SKM-1 treated with dmso at 0.1 percent for 144 hours (cell line): ENCODE results near the gene CENPX.
A peak's percentile ranks its signal among the peaks of the same experiment; 100 is the strongest.
"Not testable (repeated sequence)": the region's sequence is repeated elsewhere in the genome, so short reads cannot be mapped to it uniquely, and the experiment has no call there.

ENCODE experiments used
- DNase-seq: peaks from one replicate; lab custom pipeline; 2025; ENCODE audit not compliant: unreplicated experiment; lab: John Stamatoyannopoulos, UW

Gene CENPX

DNA sequence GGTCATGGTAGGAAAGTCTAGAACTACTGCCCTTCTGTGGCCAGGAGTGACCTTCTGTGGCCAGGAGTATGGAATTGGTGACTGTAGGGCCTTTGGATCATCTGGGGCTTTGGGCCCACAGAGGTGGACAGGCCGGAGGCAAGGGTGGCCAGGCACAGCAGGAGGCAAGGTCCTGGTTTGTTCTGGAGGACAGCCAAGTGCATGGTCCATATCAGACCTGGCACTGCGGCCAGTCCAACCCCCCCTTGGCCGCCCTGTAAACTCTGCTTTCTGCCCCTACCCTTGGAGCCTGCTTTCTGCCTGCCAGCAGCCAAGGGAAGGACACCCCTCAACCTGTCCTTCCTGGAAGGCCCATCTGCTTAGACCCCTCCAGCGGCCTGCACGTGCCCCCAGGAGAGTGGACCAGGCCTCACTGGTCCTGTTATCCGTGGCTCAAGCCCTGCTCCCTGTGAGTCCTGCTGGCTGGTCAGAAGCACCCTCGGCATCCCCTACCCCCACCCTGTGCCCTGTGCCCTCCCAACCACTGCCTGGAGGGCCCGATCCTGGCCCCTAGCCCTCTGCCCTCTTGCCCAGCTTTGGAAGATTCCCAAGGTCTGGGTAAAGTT, 17.1 kb upstream of the CENPX start:
- no peak for DNase-seq

DNA sequence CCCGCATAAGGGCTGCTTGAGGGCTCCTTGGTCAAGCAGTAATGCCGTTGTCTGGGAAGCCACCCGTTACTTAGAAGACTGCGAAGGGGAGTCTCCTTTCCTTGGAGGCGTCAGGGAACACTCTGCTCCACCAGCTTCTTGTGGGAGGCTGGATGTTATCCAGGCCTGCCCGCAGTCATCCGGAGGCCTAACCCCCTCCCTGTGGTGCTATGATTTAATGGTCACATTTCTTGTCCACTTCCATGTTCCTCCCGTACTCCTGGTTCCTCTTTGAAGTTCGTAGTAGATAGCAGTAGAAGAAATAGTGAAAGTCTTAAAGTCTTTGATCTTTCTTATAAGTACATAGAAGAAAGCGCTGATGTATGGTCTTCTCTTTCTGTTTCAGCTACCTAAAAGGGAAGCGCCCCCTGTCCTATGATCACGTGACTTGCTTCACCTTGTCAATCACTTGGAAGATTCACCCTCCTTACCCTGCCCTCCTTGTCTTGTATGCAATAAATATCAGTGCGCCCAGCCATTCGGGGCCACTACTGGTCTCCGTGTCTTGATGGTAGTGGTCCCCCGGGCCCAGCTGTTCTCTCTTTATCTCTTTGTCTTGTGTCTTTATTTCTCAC, 16.2 kb upstream of the CENPX start:
- not testable (repeated sequence) for DNase-seq

DNA sequence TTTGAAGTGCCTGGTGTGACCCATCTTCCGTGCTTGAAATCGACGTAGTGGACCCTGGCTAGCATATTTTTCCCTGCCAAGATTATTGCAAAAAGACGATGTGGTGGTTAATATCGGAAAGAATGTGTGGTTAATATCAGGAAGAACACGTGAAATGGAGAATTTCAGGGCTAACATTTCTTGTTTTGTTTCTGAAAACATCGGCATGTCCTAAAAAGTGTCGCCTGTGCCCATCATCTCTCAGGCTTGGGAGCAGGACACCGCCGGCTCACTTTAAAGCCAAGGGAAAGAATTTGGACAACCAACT, 15.2 kb upstream of the CENPX start:
- no peak for DNase-seq

DNA sequence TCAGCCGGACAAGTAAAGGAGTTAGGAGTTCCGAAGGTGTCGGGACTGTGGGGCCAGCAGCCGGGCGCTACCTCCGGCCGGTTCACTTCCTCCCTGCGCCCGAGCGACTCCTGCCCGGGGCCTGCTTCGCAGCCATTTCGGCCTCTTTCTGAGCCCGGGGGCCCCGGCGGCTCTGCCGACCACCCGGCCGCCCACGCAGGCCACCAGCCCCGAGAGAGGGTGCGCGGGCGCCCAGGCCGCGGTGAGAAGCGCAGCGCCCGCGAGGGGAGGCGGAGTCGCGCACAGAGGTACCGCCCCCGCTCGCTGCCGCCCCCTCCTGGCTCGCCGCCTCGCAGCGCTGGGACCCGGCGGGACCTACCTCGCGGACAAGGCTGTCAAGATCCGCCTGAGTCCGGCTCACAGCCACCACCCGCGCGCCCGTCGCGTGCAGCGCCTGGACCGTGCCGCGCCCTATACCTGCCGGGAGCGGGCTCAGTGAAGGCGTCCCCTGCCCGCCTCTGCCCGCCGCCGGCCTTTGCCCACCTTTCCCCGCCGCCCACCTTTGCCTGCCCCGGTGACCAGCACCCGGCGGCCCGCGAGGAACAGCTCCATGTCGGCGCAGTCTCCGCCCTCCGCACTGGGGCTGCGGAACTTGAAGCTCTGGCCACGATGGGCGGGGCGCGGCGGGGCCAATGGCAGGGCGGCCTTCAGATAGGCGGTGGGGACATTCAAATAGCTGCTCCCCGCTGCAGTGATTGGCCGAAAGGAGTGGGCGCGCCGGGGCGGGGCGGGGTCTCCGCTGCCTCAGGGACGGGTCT, 14.6 kb upstream of the CENPX start, which contains the start of gene DCXR:
Gene DCXR, minus strand, starts transcription at position 606 of the 797 bp plus-strand sequence. Its CDS starts 15 bp downstream, at position 591.
- DNase-seq = peak; percentile 96

DNA sequence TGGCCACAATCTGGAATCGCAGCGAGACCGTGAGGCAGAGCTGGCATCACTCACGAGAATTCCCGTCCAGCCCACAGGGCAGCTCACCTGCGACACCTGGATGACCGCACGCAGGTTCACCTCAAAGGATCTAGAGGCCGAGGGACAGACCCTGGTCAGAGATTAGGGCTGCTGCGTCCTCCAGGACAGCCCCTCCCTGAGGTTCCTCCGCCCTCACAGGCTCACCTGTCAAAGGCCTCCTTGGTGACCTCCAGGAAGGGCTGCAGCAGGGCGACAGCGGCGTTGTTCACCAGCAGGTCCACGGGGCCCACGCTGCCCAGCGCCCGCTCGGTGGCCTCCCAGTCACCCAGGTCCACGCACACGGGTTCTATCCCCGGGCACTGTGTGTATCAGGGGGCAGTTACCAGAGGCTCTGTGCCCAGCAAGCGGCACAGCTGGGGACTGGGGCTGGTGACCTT, 14.0 kb upstream of the CENPX start:
- DNase-seq = no peak

DNA sequence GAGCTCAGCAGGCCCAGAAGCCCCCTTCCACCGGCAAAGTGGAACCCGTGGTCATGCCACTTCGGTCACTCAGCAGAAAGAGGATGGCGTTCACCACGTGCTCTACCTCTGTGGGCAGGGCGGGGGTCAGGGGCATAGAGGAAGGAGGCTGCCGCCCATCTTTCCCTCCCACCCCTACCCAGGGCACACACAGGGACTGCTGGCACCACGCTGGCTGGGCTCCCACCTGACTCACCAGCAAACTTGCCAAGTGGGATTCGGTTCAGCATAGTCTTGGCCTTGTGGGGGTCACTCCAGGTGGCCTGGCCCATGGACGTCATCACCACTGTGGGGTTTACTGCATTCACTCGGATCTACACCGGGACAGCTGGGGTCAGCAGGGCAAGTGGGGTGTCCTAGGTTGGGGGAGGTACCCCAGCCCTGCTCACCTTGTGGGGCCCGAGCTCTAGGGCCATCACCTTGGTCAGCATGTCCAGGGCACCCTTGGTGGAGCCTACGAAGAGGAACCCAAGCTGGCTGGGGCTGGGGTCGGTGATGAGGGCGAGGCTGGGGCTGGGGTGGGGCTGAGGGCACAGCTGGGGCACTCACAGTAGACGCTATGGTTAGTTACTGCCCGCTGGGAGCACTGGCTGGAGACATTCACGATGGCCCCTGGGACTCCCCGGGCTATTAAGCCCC, 13.4 kb upstream of the CENPX start:
- no peak for DNase-seq

DNA sequence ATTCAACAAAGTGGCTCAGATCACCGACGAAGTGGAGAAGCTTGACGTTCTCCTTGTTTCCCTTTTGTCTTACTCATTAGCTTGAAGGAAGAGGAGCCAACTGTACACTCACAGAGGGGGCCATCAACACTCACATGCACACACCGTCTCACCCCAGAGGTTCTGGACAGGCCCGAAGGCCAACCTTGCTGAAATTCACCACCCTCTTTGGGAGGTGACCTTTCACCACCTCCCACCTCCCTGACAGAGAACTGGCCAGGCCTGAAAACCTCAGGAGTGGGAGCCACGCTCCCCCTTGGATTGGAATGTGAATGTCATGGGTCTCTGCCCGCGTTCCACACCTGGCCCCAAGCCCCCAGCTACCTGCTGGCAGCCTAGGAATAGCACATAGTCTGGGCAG, 12.8 kb upstream of the CENPX start:
- no peak for DNase-seq

DNA sequence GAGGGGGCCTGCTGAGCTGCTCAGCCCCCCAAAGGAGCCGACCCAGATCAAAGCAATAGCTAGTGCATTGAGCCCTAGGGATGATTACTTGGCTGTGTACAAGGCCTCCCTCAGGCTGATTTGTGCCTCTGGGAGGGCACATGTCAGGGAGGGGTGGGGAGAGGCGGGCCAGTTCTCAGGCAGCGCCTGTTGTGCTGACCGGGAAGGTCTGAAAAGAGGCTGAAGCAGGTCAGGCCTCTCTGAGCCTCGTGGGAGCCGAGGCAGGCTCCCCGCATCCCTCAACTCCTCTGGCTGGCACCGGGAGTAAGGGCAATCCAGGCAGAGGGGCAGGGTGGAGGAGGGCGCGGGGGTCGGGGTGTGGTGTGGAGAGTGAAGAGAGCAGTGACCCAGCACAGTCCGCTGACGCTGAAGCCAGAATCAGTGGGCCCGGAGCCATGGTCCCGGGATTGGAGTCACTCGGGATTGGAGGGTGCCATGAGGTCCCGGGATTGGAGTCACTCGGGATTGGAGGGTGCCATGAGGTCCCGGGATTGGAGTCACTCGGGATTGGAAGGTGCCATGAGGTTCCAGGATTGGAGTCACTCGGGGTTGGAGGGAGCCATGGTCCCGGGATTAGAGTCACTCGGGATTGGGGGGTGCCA, 11.8 kb upstream of the CENPX start:
- no peak for DNase-seq

DNA sequence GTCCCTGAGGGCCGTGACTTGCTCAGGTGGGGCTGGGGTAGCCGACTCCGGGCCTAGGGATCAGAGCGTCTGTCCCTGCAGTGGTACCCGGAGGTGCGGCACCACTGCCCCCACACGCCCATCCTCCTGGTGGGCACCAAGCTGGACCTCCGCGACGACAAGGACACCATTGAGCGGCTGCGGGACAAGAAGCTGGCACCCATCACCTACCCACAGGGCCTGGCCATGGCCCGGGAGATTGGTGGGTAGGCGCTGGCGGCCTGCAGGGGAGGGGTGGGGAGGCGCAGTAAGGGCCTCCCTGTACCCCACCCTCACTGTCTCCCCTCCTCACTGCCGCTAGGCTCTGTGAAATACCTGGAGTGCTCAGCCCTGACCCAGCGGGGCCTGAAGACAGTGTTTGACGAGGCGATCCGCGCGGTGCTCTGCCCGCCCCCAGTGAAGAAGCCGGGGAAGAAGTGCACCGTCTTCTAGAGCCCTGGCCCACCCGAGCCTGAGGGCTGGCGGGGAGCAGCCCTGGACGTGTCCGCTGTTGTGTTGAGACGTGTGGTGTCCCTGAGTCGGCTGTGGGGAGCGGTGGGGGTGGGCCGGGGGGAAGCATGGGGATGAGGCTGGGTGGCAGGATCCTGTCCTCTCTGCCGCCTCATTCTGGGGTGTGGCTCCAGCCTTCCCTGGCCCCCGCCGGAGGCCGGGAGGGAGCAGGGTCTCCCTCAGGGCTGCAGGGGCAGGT, 10.8 kb upstream of the CENPX start:
- no peak for DNase-seq

DNA sequence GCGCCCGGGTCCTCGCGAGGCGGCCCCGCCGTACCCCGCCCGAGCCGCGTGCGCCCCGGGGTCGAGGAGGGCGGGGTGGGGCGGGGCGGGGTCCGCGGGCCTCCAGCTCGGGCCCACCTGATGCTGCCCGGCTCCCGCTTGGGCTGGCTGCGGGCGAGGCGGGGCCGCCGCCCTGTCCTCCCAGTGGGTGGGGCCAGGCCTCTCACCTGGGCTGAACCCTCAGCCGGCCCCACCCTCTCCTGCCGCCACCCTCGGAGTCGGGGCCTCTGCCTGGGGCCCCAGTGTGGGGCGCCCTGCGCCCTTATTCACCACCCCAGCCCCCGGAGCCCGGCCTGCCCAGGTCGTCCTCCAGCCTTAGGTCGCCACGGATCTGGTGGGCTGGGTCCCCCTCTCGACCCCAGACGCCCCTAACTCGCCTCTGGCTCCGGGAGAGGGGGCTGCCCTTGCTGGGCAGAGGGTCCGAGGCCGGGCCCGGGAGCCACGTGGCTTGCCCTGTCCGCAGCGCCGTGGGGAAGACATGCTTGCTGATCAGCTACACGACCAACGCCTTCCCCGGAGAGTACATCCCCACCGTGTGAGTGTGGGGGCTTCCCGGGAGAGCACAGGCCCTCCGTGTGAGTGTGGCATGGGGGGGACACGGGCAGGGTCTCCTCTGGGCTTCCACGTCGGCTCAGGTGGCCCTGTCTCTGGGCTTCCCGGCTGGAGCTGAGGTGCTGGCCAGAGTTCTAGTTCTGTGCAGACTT, 9.4 kb upstream of the CENPX start:
- DNase-seq = no peak

DNA sequence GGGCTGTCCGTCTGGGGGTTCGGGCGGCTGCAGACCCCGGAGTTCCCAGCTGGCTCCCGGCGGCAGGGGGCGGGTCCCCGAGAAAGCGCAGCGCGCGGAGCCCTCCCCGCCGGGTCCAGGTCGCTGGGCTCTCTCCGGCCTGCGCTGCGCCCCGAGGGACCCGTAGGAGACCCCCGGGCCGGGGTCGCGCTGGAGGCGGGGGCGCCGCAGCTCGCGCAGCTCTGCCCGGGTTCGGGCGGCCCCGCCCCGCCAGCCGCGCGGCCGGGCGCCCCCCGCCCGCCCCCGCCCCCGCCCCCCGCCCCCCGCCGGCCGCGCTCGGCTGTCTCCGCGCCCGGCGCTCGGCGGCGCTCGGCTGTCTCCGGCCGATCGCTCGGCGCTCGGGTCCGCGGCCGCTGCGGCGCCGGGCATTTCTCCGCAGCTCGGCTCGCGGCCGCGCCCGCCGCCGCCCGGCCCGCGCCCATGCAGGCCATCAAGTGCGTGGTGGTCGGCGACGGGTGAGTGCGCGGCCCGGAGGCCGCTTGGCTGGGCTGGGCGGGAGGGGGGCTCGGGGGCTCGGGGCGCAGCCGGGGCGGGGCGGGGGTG, 8.7 kb upstream of the CENPX start, which contains the start of gene RAC3:
Gene RAC3, plus strand, starts transcription at position 376 of the 582 bp plus-strand sequence. Its CDS starts 84 bp downstream, at position 460.
- DNase-seq = no peak

DNA sequence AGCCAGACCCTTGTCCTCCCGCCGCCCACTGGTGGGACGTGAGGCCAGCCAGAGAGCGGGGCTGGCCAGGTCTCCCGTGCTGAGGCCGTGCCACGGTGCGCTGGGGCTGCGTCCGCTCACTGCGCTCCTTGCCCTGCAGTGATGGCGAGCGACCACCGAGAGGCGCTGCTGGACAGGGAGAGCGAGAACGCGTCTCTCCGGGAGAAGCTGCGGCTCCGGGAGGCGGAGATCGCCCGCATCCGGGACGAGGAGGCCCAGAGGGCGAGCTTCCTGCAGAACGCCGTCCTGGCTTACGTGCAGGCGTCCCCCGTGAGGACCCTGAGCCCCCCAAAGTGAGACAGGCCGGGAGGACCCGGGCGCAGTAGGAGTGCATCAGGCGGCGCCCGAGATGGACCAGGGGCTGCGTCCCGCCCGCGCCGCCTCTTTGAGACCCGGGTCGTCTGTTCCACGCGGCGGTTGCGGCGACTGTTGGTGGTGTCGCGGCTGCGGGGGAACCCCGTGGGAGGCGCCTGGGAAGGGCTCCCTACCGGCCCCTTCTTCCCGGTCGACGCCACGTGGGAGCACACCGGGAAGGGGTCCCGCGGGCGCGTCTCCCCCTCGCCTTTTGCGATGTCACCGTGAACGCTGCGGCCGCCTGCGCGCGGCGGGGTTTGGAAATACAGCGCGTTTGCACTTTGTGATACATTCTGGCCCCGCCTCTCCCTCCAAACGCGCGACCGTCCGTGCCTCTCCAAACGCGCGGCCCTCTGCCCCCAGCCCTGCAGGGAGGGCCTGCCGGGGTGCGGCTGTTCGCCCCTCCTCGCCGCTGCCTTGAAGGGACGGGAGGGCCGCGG, 8.0 kb upstream of the CENPX start:
- DNase-seq = no peak

DNA sequence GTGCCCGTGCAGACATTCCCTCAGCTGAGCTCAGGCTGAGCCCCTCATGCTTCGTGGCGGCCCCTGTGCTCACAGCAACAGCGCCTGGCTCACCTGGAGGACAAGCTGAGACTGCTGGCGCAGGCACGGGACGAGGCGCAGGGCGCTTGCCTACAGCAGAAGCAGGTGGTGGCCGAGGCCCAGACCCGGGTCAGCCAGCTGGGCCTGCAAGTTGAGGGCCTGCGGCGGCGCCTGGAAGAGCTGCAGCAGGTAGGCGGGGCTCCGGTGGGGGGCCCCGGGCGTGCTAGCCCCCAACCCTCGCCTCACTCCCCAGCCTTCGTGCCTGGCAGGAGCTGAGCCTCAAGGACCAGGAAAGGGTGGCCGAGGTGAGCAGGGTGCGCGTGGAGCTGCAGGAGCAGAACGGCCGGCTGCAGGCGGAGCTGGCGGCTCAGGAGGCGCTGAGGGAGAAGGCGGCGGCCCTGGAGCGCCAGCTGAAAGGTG, 7.4 kb upstream of the CENPX start:
- DNase-seq = no peak

DNA sequence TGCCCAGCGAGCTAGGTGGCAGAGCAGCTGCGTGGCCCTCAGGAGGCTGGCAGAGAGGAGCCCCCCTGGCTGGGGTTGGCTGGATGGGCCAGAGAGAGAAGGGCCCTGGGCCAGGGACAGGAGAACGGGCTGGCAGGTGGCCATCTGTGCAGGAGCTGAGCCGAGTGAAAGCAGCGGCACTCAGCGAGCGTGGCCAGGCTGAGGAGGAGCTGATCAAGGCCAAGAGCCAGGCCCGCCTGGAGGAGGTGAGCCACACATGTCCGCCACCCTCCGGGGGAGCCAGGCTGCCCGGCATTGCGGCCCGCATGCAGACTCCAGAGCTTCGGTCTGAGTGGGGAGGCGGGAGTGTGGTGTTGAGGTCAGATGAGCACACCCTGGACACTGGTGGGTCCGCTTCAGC, 6.7 kb upstream of the CENPX start:
- no peak for DNase-seq

DNA sequence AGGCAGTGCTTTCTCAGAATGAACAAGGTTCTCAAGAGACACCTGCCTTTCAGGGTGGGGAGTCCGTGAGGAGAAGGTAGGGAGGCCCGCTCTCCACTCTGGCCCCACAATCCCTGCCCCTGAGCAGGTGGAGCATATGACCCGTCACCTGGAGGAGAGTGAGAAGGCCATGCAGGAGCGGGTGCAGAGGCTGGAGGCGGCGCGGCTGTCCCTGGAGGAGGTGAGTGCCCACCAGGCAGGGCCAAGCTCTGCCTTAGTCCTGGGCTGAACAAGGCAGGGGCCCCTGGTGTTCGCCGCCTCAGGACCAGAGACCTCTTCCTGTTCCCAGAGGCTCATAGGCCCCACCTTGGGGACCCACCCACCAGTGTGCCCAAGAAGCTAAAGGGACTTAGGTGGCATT, 6.3 kb upstream of the CENPX start:
- DNase-seq = no peak

DNA sequence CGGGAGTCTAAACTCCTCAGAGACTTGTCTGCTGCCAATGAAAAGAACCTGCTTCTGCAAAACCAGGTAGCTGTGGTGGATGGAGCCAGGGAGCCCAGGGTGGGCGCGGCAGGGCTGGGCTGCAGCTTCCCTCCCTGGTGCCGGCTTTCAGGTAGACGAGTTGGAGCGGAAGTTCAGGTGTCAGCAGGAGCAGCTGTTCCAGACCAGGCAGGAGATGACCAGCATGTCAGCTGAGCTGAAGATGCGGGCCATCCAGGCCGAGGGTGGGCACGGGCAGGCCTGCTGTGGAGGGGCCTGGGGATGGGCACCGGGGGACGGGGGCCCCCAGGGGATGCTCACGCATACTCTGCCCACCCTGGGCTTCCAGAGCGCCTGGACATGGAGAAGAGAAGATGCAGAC, 5.6 kb upstream of the CENPX start:
- DNase-seq = no peak

DNA sequence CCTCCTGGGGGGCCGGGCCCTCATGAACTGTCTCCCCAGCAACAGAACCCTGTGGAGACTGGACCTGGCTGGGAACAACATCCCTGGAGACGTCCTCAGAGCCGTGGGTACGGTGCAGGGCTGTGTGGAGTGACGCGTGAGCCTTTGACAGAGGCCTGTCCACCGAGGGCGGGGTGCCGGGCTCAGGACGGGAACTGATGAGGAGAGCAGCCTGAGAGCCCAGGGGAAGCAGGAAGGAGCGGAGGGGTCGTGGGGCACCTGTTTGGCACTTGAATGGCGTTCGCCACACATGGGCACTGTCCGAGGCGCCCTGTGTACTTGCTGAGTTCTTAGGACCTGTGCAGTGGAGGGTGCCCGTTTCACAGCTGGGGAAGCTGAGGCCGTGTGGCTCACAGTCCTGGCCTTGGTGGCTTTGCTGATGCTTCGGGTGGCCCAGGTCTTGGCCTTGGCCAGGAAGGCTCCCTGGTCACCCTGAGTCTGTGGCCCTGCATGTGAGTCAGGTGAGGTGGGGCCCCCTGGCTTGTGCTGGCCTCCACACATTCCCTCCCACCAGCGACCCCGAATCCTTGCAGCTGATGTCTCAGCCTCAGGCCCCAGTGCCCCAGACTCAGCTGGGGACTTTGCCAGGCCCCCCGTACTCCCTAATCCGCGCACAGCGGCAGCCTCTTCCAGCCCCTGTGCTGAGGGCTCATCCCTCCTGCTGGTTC, 2.9 kb upstream of the CENPX start:
- no peak for DNase-seq

DNA sequence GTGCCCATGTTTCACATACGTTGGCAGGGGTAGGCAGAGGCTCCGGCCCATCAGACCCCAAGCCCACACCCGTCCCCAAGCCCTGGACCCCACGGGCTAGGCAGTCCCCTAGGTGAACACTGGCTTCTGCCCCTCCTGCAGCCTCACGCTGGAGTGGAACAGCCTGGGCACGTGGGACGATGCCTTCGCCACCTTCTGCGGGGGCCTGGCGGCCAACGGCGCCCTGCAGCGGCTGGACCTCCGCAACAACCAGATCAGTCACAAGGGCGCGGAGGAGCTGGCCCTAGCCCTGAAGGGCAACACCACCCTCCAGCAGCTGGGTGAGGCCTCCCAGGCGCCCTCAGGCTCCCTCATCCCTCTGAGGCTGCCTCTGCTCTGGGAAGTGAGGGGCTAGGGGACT, 2.2 kb upstream of the CENPX start:
- no peak for DNase-seq
